Measurements from ENCODE around the gene MPC1.

GRCh38 chr6:166365221-166365620 lies 17.5 kb downstream of the MPC1 start:
- TF ChIP-seq POLR2AphosphoS5 (IDR thresholded peaks at IDR 0.05) (no peak), EP300 (IDR thresholded peaks at IDR 0.05; ENCODE audit: low read depth) (no peak)

Data from transverse colon (tissue), 3 donors.